GM12874 (cell line): ENCODE data around the gene FBRSL1.

Experiments used
- CTCF ChIP-seq: IDR thresholded peaks from 2 replicates; pipeline ENCODE4 v1.5.1; 2011; ENCODE audit warnings: low read depth, mild to moderate bottlenecking, control low read depth, low read length, moderate library complexity; ENCODE audit not compliant: insufficient read depth

FBRSL1 gene

DNA sequence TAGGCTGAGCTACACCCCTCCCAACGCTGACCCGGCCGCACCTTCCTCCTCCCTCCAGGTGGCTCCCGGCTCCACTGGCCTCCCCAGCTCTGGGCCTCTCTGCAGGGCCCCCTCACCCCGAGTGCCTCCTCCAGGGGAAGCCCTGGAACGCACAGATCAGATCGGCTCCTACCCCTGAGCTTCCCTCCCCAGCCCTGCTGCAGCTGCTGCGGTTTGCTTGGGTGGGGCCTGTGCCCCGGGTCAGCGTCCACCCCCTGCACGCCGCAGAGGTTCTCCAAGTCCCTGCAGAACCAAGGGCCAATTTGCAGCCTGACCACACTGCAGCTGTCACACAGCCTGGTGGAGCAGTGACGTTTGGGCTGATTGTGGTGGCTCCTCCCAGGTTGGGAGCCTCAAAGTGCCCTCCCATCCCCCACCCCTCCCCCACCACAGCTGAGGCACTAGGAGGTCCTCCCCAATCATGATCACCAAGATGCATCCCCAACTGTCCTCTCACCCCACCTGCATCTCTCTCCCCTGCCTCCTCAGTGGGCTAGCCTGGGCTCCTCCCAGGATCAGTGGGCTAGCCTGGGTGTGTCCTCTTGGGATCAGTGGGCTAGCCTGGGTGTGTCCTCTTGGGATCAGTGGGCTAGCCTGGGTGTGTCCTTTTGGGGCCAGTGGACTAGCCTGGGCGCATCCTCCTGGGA is 12.8 kb upstream of the FBRSL1 start:
- no peak for TF ChIP-seq CTCF

DNA sequence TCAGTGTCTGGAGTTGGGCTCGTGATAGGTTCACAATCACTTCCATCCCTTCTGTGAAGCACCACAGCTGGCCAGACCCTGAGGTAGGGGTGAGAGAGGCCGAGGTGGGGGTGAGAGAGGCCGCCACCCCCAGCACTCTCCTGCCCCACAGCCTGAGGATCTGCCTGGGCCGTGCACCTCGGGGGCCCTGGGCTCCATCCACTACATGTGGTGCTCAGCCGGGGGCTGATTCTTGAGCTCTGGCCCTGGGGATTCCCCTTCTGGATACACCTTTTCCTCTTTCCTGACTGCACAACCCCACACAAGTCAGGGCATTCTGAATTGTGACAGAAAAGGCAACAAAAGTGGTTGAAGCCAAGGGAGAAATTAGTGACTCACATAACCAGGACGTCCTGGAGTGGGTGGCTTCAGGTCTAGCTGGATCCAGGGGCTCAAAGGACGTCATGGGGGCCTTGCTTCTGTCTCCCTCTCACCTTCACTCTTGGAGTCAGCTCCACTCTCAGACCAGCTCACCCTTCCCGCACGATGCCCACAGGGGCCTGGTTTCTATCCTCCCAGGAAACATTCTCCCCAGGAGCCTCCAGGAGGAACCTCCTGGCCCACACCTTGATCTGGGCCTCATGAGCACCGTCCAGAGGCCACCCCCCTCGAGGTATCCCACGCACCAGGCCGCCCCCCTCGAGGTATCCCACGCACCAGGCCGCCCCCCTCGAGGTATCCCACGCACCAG is 12.1 kb upstream of the FBRSL1 start:
- no peak for TF ChIP-seq CTCF

DNA sequence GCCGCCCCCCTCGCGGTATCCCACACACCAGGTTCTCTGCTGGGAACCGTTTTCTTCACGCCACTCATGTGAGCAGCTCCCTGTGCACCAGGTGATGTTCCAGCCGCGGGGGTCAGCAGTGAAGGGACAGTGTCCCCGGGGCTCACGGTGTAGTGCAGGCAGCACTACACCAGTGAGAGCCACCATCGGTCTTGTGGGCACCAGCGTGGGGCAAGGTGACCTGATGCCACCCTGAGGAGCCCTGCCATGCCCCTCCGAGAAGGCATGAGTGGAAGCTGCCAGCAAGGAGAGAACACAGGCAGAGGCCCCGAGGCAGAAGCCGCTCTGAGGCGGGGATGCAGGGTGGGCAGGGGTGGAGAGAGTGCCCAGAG is 11.5 kb upstream of the FBRSL1 start:
- no peak for TF ChIP-seq CTCF

GRCh38 chr12:132478845-132479244 is 11.1 kb upstream of the FBRSL1 start:
- no peak for TF ChIP-seq CTCF

- no peak for TF ChIP-seq CTCF
Observed at GRCh38 chr12:132479291-132479690, 10.7 kb upstream of the FBRSL1 start.

DNA sequence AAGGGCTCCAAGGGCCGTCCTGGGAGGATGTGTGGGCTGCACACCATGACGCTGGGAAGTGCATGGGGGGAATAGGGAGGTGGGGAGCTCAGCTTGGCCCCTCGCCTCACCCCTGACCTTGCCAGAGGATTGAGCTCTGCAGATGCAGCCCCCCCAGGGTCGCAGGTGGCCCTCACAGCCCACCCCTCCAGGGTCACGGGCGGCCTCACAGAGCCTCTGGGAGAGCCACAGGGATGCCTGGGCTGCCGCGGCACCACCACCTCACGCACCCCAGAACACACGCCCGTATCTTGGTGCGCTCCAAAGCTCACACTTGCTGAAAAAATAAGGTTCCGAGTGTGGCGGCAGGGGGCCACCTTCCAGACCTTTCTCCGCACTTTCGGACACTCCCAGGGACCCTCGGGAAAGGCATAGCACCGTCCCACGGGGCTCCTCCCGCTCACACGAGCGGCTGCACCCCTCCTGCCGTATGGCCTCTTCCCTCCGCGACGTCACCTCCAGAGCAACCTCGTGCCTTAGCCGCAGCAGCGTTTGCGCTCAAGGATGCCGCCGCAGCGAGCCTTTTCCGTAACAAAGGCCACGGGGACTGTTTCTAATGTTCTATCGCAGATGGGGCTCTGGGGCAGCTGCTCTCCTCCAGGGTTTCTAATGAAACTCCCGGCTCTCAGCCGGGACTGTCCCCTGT is 9.9 kb upstream of the FBRSL1 start:
- no peak for TF ChIP-seq CTCF

DNA sequence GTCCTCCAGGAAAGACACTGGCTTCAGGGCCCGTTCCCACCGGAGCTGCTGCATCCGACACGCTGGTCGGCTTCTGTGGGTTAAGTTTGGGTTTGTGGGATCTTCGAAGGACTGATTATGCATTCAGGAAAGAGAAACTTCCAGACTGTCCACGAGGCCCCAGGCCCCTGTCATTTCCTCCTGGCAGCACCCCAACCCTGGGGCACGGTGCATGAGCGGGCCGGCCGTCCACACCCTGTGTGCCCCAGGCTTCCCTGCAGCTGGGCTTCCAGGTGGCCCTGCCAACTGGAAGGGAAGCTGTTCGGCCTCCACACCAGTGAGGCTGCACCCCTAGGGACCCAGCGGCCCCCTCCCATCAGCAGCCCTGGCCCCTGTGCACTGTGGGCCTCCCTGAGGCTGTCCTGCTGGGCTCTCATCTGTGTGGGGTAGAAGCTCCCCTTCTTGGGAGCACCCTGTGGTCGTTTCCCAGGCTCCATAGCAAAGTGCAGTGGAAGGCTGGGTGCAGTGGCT is 9.3 kb upstream of the FBRSL1 start:
- TF ChIP-seq CTCF = no peak
